ENCODE data around the gene LYRM7. TPM values are rescaled to one million over a fixed set of nuclear protein-coding genes. Genes with fewer than 3 reads are reported as not detected.

LYRM7 gene
- total RNA-seq, 1 experiment from 2014 or later, result 12.1 TPM

DNA sequence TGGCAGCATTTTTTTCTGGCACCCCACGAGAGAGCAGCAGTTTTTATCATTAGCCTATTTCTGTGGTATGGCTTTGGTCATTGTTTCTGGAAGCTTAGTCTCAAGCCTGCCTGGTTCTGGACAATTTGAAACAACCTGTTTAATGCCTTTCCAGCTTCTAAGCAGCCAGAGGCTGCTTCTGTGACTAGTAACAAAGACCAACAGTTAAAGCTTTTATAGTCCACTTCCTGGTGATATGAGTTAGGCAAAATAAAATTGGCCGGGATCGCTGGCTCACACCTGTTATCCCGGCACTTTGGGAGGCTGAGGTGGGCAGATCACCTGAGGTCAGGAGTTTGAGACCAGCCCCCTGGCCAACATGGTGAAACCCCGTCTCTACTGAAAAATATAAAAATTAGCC lies 24.0 kb downstream of the LYRM7 start:
- ChIA-PET CTCF (no interaction called here), POLR2A (no interaction called here)
- TF ChIP-seq, protein P1, sequence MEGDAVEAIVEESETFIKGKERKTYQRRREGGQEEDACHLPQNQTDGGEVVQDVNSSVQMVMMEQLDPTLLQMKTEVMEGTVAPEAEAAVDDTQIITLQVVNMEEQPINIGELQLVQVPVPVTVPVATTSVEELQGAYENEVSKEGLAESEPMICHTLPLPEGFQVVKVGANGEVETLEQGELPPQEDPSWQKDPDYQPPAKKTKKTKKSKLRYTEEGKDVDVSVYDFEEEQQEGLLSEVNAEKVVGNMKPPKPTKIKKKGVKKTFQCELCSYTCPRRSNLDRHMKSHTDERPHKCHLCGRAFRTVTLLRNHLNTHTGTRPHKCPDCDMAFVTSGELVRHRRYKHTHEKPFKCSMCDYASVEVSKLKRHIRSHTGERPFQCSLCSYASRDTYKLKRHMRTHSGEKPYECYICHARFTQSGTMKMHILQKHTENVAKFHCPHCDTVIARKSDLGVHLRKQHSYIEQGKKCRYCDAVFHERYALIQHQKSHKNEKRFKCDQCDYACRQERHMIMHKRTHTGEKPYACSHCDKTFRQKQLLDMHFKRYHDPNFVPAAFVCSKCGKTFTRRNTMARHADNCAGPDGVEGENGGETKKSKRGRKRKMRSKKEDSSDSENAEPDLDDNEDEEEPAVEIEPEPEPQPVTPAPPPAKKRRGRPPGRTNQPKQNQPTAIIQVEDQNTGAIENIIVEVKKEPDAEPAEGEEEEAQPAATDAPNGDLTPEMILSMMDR (IDR thresholded peaks at IDR 0.05), result no peak
- TF ChIP-seq SIN3A (IDR thresholded peaks at IDR 0.05; ENCODE audit: borderline replicate concordance, insufficient read depth, low read depth, low read length), result no peak
- TF ChIP-seq TCF7L2 (IDR thresholded peaks at IDR 0.05; ENCODE audit: low read depth, low read length), result no peak
- TF ChIP-seq, protein P2, sequence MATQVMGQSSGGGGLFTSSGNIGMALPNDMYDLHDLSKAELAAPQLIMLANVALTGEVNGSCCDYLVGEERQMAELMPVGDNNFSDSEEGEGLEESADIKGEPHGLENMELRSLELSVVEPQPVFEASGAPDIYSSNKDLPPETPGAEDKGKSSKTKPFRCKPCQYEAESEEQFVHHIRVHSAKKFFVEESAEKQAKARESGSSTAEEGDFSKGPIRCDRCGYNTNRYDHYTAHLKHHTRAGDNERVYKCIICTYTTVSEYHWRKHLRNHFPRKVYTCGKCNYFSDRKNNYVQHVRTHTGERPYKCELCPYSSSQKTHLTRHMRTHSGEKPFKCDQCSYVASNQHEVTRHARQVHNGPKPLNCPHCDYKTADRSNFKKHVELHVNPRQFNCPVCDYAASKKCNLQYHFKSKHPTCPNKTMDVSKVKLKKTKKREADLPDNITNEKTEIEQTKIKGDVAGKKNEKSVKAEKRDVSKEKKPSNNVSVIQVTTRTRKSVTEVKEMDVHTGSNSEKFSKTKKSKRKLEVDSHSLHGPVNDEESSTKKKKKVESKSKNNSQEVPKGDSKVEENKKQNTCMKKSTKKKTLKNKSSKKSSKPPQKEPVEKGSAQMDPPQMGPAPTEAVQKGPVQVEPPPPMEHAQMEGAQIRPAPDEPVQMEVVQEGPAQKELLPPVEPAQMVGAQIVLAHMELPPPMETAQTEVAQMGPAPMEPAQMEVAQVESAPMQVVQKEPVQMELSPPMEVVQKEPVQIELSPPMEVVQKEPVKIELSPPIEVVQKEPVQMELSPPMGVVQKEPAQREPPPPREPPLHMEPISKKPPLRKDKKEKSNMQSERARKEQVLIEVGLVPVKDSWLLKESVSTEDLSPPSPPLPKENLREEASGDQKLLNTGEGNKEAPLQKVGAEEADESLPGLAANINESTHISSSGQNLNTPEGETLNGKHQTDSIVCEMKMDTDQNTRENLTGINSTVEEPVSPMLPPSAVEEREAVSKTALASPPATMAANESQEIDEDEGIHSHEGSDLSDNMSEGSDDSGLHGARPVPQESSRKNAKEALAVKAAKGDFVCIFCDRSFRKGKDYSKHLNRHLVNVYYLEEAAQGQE (IDR thresholded peaks at IDR 0.05; ENCODE audit: insufficient read depth in 1 of 2, low read depth in 2 of 2, low read length in 1 of 2), result no peak
- DNase-seq (ENCODE audit: low read depth, low spot score) (no peak), ATAC-seq (no peak)
- H3K36me3 ChIP-seq (ENCODE audit: control insufficient read depth, insufficient read depth, low read length), result no peaks in the 10 kb centered on the region
- no peaks in the 10 kb centered on the region for H3K27me3 ChIP-seq (ENCODE audit: control insufficient read depth, insufficient read depth, low read length)
- BruUV-seq (replicated peaks), result no TSS peak
- in situ Hi-C loops (cut with HindIII; ENCODE audit: low pct_unique_long_range_greater_than_20kb, low sequenced_read_pairs), result no loop called here
- intact Hi-C loops (cut with micrococcal nuclease; ENCODE audit: unreplicated experiment), result no loop called here
- H3K9me3 ChIP-seq (ENCODE audit: control insufficient read depth, insufficient read depth, low read depth, low read length), result no peaks in the 10 kb centered on the region
- no peak overlapping the region for H3K27ac ChIP-seq (ENCODE audit: low read length)
- H3K4me1 ChIP-seq (ENCODE audit: control insufficient read depth, insufficient read depth, low read length), result no peaks in the 10 kb centered on the region
- no peak overlapping the region for H3K4me3 ChIP-seq (ENCODE audit: low read depth in 2 of 2, low read length in 2 of 2)

DNA sequence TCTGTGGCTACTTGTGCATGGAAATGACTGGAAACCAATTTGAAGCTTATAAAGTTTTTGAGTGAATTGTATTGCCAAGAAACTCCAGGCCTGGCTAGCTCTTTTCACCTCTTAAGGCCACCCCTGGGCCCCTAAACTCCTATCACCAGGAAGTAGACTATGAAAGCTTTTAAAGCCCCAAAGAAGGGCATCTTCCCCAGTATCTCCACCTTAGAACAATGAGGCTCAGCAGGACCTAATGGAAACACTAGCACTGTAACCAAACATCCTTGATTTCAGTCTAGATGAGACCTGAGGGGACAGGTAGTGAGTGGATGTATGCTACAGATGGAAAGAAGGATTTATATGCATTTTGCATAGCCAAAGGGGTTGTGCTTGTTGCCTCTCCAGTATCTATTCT lies 25.0 kb downstream of the LYRM7 start:
- in situ Hi-C loops (cut with HindIII; ENCODE audit: low pct_unique_long_range_greater_than_20kb, low sequenced_read_pairs), result no loop called here
- ATAC-seq, result no peak

More for the DNA sequence above, 25.0 kb downstream of the LYRM7 start:
- ChIA-PET POLR2A (interaction anchor here (0.6 kb wide), 1 partner anchor 70 kb away, joined by 6 read pairs; no protein-coding TSS in a partner anchor), CTCF (interaction anchor here (0.7 kb wide), 1 partner anchor 200 kb away, joined by 11 read pairs; no protein-coding TSS in a partner anchor)
- H3K4me1 ChIP-seq (ENCODE audit: control insufficient read depth, insufficient read depth, low read length), result no peaks in the 10 kb centered on the region
- H3K27ac ChIP-seq (ENCODE audit: low read length), result no peak overlapping the region
- no peak overlapping the region for H3K4me3 ChIP-seq (ENCODE audit: low read depth in 2 of 2, low read length in 2 of 2)
- H3K27me3 ChIP-seq (ENCODE audit: control insufficient read depth, insufficient read depth, low read length), result no peaks in the 10 kb centered on the region
- H3K9me3 ChIP-seq (ENCODE audit: control insufficient read depth, insufficient read depth, low read depth, low read length), result no peaks in the 10 kb centered on the region
- BruUV-seq (replicated peaks), result no TSS peak
- DNase-seq (ENCODE audit: low read depth, low spot score), result no peak
- H3K36me3 ChIP-seq (ENCODE audit: control insufficient read depth, insufficient read depth, low read length), result no peaks in the 10 kb centered on the region
- intact Hi-C loops (cut with micrococcal nuclease; ENCODE audit: unreplicated experiment), result no loop called here
- TF ChIP-seq, protein P2 (IDR thresholded peaks at IDR 0.05; ENCODE audit: insufficient read depth in 1 of 2, low read depth in 2 of 2, low read length in 1 of 2), result no peak
- TF ChIP-seq SIN3A (IDR thresholded peaks at IDR 0.05; ENCODE audit: borderline replicate concordance, insufficient read depth, low read depth, low read length) (no peak), TCF7L2 (IDR thresholded peaks at IDR 0.05; ENCODE audit: low read depth, low read length) (no peak), POLR2AphosphoS5 (IDR thresholded peaks at IDR 0.05; ENCODE audit: low read depth, low read length) (no peak)
- TF ChIP-seq, protein P1 (IDR thresholded peaks at IDR 0.05), result no peak

All from Panc1 (cell line).